Right lobe of liver (tissue), 6 donors: ENCODE data around the gene MYLK. TPM values are rescaled to one million over a fixed set of nuclear protein-coding genes. Genes with fewer than 3 reads are reported as not detected.
A peak's percentile ranks its signal among the peaks of the same experiment; 100 is the strongest.

Experiments used
- ATAC-seq, 4 donors: fragments of 200-7000 bp; cut with Tn5 transposase; one replicate each; pipeline ENCODE4 v1.9.1; 2020; ENCODE audit warnings: mild to moderate bottlenecking in 4 of 4, moderate library complexity in 4 of 4
- DNase-seq, 3 donors: peaks; one replicate each; pipeline ENCODE4 v3.0.0-alpha.2; 2020
- H3K27ac ChIP-seq, 3 donors: fragments of 200-600 bp; one replicate each; pipeline ENCODE4 v1.8.0; 2022
- H3K27me3 ChIP-seq, 2 donors: fragments of 200-600 bp; one replicate each; pipeline ENCODE4 v1.8.0; 2022
- H3K36me3 ChIP-seq, 4 donors: fragments of 200-600 bp; sonication (generic) in 1 of 4; one replicate each; pipeline versions ENCODE4 v1.5.1 to v1.8.0; 2017 to 2022; ENCODE audit warnings: control low read depth in 1 of 4
- H3K4me1 ChIP-seq, 4 donors: fragments of 200-600 bp; sonication (generic) in 1 of 4; one replicate each; pipeline versions ENCODE4 v1.5.1 to v1.8.0; 2017 to 2022; ENCODE audit warnings: control low read depth in 1 of 4
- H3K4me3 ChIP-seq, 3 donors: fragments of 200-600 bp; one replicate each; pipeline ENCODE4 v1.8.0; 2022
- H3K9me3 ChIP-seq, 4 donors: fragments of 200-600 bp; sonication (generic) in 1 of 4; one replicate each; pipeline versions ENCODE4 v1.5.1 to v1.8.0; 2017 to 2022; ENCODE audit warnings: control low read depth in 1 of 4
- CTCF ChIP-seq, 4 donors: fragments of 200-600 bp in 3 of 4; fragments of 450-650 bp in 1 of 4; IDR thresholded peaks; one replicate each; pipeline versions ENCODE4 v1.5.1 to v1.8.0; 2016 to 2022; ENCODE audit warnings: antibody characterized with exemption in 4 of 4, mild to moderate bottlenecking in 2 of 4
- POLR2A ChIP-seq: fragments of 450-650 bp; IDR thresholded peaks from one replicate; pipeline ENCODE4 v1.6.1; 2017; ENCODE audit warnings: antibody characterized with exemption, mild to moderate bottlenecking
- WGBS: methylation state at CpG from one replicate; pipeline ENCODE4 v1.1.6; 2018; ENCODE audit warnings: low coverage, low lambda C conversion rate; ENCODE audit not compliant: insufficient coverage; ENCODE audit errors: missing lambda C conversion rate; 5-methylcytosine and 5-hydroxymethylcytosine counted together
- intact Hi-C, 2 donors: fragments of 100-400 bp; cut with DNase I; formaldehyde crosslinking; loops; one replicate each; pipeline versions ENCODE4 v1.11.2 to v1.14.1; 2022
- total RNA-seq, 6 experiments: library from RNA; depleted of rRNA in 2 of 6; stranded (reverse); fragments of >200 nt in 2 of 6; fragmentation: NEBNext Ultra II Directional in 3 of 6; extraction: Animal tissue kit (Norgen Biotek cat#: 25700) in 3 of 6; gene quantifications; one replicate each; pipeline versions ENCODE4 v1.1.0 to v1.2.4, GENCODE V29; 2016 to 2023
- donor health status: DM: no; HTN: yes; CAD: no.
- donor health status: DM: no; HTN: no; CAD: no.
- donor health status: DM: no; HTN: no; CAD: no.
- donor health status: DM: no; HTN: yes; CAD: no.
- donor health status: DM: no; HTN: yes; CAD: no.

MYLK gene
- total RNA-seq, 6 experiments from 2014 or later, result 61.1 to 146 (median 97.8) TPM

GRCh38 chr3:123595396-123596180 is 288.5 kb downstream of the MYLK start:
- Histone ChIP-seq H3K27me3 (no peaks in the 10 kb centered on the region), H3K36me3 (no peaks in the 10 kb centered on the region), H3K27ac (no peak overlapping the region), H3K4me1 (peaks cover 0 to 7% (median 0%) of the 10 kb centered on the region in 4 donors), H3K9me3 (no peaks in the 10 kb centered on the region), H3K4me3 (no peak overlapping the region)
- intact Hi-C loops, result no loop called here
- TF ChIP-seq CTCF (IDR thresholded peaks at IDR 0.05) (no peak), POLR2A (no peak)
- DNase-seq (no peak), ATAC-seq (peak; percentile 53 to 87 (median 68))
- 35% methylated on average over 5 of the region's 5 CpGs for WGBS

DNA sequence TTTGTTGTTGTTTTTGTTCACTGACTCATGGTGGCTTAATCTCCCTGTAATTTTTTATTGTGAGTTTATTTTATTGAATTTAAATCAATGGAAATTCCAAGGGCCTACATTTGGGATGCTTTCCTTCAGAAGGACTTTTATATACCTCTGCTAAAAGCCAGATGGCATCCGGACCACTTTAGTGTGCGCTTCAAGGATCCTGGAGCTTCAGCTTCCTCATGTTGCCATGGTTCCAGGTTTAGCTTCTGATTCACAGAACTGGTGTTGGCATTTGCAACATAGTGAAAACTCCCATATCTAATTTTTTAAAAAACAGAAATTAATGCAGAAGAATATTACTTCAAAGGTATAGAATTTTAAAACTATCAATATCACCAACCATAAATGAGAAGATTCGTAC is 290.8 kb downstream of the MYLK start:
- Histone ChIP-seq H3K27me3 (no peaks in the 10 kb centered on the region), H3K36me3 (no peaks in the 10 kb centered on the region), H3K9me3 (no peaks in the 10 kb centered on the region), H3K27ac (no peak overlapping the region), H3K4me1 (peaks cover 0 to 7% (median 0%) of the 10 kb centered on the region in 4 donors), H3K4me3 (no peak overlapping the region)
- ATAC-seq, result no peak
- 93% methylated on average over 3 of the region's 3 CpGs for WGBS
- intact Hi-C loops, result no loop called here
- DNase-seq, result no peak
- TF ChIP-seq CTCF (IDR thresholded peaks at IDR 0.05) (no peak), POLR2A (no peak)

- Histone ChIP-seq H3K27me3 (no peaks in the 10 kb centered on the region), H3K36me3 (no peaks in the 10 kb centered on the region), H3K4me3 (no peak overlapping the region), H3K4me1 (peaks cover 0 to 7% (median 0%) of the 10 kb centered on the region in 4 donors), H3K9me3 (no peaks in the 10 kb centered on the region), H3K27ac (no peak overlapping the region)
- no peak for TF ChIP-seq CTCF (IDR thresholded peaks at IDR 0.05)
- TF ChIP-seq POLR2A, result no peak
- intact Hi-C loops, result no loop called here
- WGBS, result 100% methylated on average over 2 of the region's 3 CpGs
- ATAC-seq (no peak), DNase-seq (no peak)
Observed at GRCh38 chr3:123590685-123591450, 293.3 kb downstream of the MYLK start.

GRCh38 chr3:123587401-123587800 is 296.7 kb downstream of the MYLK start:
- no peak for ATAC-seq
- Histone ChIP-seq H3K36me3 (no peaks in the 10 kb centered on the region), H3K4me3 (no peak overlapping the region), H3K9me3 (no peaks in the 10 kb centered on the region), H3K4me1 (peaks cover 0 to 19% (median 4%) of the 10 kb centered on the region in 4 donors), H3K27me3 (no peaks in the 10 kb centered on the region), H3K27ac (no peak overlapping the region)
- 60% methylated on average over 1 of the region's 2 CpGs for WGBS
- no peak for TF ChIP-seq POLR2A
- no peak for TF ChIP-seq CTCF (IDR thresholded peaks at IDR 0.05)
- DNase-seq, result no peak
- intact Hi-C loops, result no loop called here
